Measurements from ENCODE around the gene C10orf120.

DNA sequence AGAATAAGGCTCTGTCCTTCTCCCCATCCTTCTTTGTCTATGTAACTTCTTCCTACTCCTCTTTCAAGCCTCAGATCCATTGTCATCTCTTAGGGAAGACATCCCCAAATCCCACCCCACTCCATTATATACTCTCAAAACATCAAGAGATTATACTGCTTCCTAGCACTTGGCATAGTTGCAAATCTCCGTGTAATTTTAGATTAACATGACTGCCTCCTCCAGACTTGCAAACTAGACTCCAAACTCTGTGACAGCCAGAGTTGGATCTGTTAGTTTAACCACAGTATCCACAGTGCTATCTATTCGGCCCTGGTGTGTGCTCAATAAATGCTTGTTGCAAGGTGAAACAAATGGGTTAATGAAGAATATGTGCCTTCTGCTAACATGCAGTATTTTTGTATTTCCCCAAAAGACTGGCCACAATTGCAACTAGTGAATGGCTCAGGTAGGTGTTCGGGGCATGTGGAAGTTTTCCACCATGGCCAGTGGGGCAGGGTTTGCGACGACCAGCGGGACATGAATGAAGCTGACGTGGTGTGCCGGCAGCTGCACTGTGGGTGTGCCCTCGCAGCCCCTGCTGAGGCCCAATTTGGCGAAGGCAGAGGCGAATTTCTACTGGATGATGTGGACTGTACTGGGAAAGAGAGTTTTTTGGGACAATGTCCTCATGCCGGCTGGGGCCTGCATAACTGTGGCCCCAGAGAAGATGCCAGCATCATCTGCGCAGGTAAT, 34.5 kb upstream of the C10orf120 start:
- TF ChIP-seq CTCF (IDR thresholded peaks at IDR 0.05) (no peak), EP300 (IDR thresholded peaks at IDR 0.05) (no peak), POLR2AphosphoS5 (IDR thresholded peaks at IDR 0.05) (no peak)

Measured in esophagus muscularis mucosa (tissue), 4 donors.